Ascending aorta (tissue), 2 donors: Measurements from ENCODE around the gene FBXL13. TPM values are rescaled to one million over a fixed set of nuclear protein-coding genes. Genes with fewer than 3 reads are reported as not detected.

Source experiments
- DNase-seq, 2 donors: peaks; one replicate each; pipeline ENCODE4 v3.0.0-alpha.2; 2019; ENCODE audit warnings: low spot score in 2 of 2
- H3K27ac ChIP-seq, 2 donors: fragments of 200-600 bp; sonication (generic); one replicate each; pipeline ENCODE4 v1.5.1; 2016 to 2017; ENCODE audit warnings: mild to moderate bottlenecking in 1 of 2
- H3K27me3 ChIP-seq: fragments of 200-600 bp; sonication (generic); one replicate; pipeline ENCODE4 v1.5.1; 2017
- H3K36me3 ChIP-seq, 2 donors: fragments of 200-600 bp; sonication (generic); one replicate each; pipeline ENCODE4 v1.5.1; 2016
- H3K4me1 ChIP-seq, 2 donors: fragments of 200-600 bp; sonication (generic); one replicate each; pipeline ENCODE4 v1.5.1; 2016 to 2017; ENCODE audit warnings: mild to moderate bottlenecking in 1 of 2
- H3K4me3 ChIP-seq, 2 donors: fragments of 200-600 bp; sonication (generic); one replicate each; pipeline ENCODE4 v1.5.1; 2016 to 2017; ENCODE audit warnings: mild to moderate bottlenecking in 1 of 2
- H3K9me3 ChIP-seq, 2 donors: fragments of 200-600 bp; sonication (generic); one replicate each; pipeline ENCODE4 v1.5.1; 2016
- intact Hi-C: fragments of 100-400 bp; cut with DNase I; formaldehyde crosslinking; loops from one replicate; pipeline ENCODE4 v1.15.1; 2023
- total RNA-seq: library from RNA; depleted of rRNA; stranded (reverse); fragments of >200 nt; gene quantifications from one replicate; pipeline ENCODE4 v1.1.0, GENCODE V29; 2016
- TF ChIP-seq, protein P1 (sequence below), 3 experiments: fragments of 200-600 bp in 2 of 3; fragments of 450-650 bp in 1 of 3; sonication (generic) in 2 of 3; IDR thresholded peaks; one replicate each; pipeline ENCODE4 v1.5.1; 2016 to 2019; ENCODE audit warnings: antibody characterized with exemption in 3 of 3, mild to moderate bottlenecking in 1 of 3, moderate library complexity in 1 of 3

Gene FBXL13
- total RNA-seq, 1 donor from 2014 or later = 0.75 TPM

- H3K4me1 ChIP-seq = peaks cover 5 to 26% of the 10 kb centered on the region in 2 donors
- no peak for DNase-seq
- intact Hi-C loops = loop anchor here (1.0 to 5.0 kb wide), 2 partner anchors 21 to 120 kb away; no protein-coding TSS in a partner anchor
- no peaks in the 10 kb centered on the region for H3K9me3 ChIP-seq
- no peaks in the 10 kb centered on the region for H3K36me3 ChIP-seq
- peak overlapping the region in 1 of 2 donors; percentile 55 for H3K27ac ChIP-seq
- TF ChIP-seq, protein P1, sequence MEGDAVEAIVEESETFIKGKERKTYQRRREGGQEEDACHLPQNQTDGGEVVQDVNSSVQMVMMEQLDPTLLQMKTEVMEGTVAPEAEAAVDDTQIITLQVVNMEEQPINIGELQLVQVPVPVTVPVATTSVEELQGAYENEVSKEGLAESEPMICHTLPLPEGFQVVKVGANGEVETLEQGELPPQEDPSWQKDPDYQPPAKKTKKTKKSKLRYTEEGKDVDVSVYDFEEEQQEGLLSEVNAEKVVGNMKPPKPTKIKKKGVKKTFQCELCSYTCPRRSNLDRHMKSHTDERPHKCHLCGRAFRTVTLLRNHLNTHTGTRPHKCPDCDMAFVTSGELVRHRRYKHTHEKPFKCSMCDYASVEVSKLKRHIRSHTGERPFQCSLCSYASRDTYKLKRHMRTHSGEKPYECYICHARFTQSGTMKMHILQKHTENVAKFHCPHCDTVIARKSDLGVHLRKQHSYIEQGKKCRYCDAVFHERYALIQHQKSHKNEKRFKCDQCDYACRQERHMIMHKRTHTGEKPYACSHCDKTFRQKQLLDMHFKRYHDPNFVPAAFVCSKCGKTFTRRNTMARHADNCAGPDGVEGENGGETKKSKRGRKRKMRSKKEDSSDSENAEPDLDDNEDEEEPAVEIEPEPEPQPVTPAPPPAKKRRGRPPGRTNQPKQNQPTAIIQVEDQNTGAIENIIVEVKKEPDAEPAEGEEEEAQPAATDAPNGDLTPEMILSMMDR (IDR thresholded peaks at IDR 0.05) = no peak
- no peak overlapping the region for H3K4me3 ChIP-seq
- H3K27me3 ChIP-seq = no peaks in the 10 kb centered on the region
These were observed 202.1 kb downstream of the FBXL13 start for GRCh38 chr7:102872460-102872859.

DNA sequence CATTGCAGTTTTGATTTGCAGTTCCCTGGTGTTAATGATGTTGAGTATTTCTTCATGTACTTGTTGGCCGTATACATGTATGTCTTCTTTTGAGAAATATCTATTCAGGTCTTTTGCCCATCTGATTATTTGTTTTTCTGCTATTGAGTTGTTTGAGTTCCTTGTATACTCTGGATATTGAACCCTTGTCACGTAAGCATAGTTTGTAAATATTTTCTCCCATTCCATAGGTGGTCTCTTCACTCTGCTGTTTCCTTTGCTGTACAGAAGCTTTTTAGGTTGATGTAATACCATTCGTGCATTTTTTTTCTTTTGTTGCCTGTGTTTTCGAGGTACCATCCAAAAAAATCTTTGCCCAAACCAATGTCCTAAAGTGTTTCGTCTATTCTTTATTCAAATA lies 205.4 kb downstream of the FBXL13 start:
- no peak for DNase-seq
- Histone ChIP-seq H3K4me1 (peaks cover 0 to 8% of the 10 kb centered on the region in 2 donors), H3K4me3 (no peak overlapping the region), H3K9me3 (no peaks in the 10 kb centered on the region), H3K27me3 (no peaks in the 10 kb centered on the region), H3K27ac (no peak overlapping the region), H3K36me3 (no peaks in the 10 kb centered on the region)
- TF ChIP-seq, protein P1 (IDR thresholded peaks at IDR 0.05) = no peak
- intact Hi-C loops = no loop called here

DNA sequence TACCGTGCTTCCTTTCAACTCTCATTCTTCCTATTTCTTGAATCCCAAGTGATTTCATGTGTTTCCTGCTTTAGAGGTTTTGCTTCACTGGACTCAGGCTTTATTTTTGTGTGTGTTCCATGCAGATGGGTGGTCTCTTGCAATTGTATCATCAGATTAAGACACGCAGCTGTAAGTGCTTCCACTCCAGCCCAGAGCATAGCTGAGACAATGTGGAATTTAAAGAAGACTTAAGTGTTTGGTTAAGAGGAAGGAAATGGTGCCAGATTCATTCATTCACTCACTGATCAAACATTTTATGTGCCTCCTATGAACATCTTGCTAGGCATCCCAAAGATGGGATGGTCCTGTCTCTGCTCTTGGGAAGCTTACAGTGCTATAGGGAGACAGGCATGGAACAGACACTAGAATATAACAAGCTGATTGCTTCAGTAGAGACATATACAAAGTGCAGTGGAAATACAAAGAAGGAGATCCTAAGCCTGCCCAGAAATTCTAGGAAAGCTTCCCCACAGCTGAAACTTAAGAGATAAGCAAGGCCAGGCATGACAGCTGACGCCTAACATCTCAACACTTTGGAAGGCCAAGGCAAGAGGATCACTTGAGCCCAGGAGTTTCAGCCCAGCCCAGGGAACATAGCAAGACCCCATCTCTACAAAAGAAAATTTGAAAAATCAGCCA lies 207.9 kb downstream of the FBXL13 start:
- Histone ChIP-seq H3K27ac (no peak overlapping the region), H3K4me3 (no peak overlapping the region), H3K4me1 (no peaks in the 10 kb centered on the region), H3K27me3 (no peaks in the 10 kb centered on the region), H3K36me3 (no peaks in the 10 kb centered on the region), H3K9me3 (no peaks in the 10 kb centered on the region)
- no peak for DNase-seq
- intact Hi-C loops = no loop called here
- TF ChIP-seq, protein P1 (IDR thresholded peaks at IDR 0.05) = no peak

DNA sequence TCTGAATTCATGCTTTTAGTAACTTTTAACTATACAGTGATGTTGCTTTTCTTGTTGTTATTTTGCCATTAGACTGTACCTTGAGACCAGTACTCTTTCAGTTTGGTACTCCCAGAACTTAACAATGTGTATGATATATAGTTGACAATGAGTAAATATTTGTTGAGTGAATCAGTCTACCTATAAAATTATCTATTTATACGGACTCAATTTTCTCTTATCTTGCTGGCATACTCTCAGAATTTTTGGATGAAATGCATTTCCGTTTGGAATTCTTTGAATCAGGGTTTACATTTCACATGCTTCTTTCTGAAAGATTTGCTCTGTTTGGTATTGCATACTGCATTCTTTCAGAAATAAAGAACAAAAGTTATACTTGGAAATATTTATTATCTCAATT lies 209.6 kb downstream of the FBXL13 start:
- no peak for DNase-seq
- Histone ChIP-seq H3K27ac (no peak overlapping the region), H3K4me3 (no peak overlapping the region), H3K27me3 (no peaks in the 10 kb centered on the region), H3K9me3 (no peaks in the 10 kb centered on the region), H3K36me3 (no peaks in the 10 kb centered on the region), H3K4me1 (peaks cover 0 to 3% of the 10 kb centered on the region in 2 donors)
- TF ChIP-seq, protein P1 (IDR thresholded peaks at IDR 0.05) = no peak
- intact Hi-C loops = no loop called here

DNA sequence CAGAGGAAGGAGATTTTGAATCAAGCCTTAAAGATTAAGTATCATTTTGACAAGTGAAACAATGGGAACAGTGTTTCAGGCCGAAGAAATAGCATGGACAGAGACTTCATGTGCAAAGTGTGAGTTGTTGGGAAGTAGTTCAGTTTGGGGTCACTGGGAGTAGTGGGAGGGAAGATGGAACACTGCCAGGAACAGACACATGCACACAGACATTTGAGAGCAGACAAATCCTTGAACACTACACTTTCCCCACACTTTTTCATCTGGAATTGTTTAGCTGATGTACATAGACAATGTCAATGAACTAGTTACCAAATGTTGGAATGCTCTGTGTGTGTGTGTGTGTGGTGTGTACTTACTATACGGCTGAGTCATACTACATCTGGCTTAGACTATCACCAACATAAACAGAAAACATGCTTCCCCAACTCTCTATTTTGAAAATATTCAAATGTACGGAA lies 214.2 kb downstream of the FBXL13 start:
- Histone ChIP-seq H3K4me3 (no peak overlapping the region), H3K27ac (peak overlapping the region; percentile 69 to 83), H3K36me3 (no peaks in the 10 kb centered on the region), H3K4me1 (peaks cover 8 to 9% of the 10 kb centered on the region in 2 donors), H3K9me3 (no peaks in the 10 kb centered on the region), H3K27me3 (no peaks in the 10 kb centered on the region)
- intact Hi-C loops = no loop called here
- no peak for DNase-seq
- TF ChIP-seq, protein P1 (IDR thresholded peaks at IDR 0.05) = no peak
